GM19351 (cell line): ENCODE results near the gene FBXO22.
"Not testable (repeated sequence)": the region's sequence is repeated elsewhere in the genome, so short reads cannot be mapped to it uniquely, and the experiment has no call there.

ENCODE experiments used
- ATAC-seq: cut with Tn5 transposase; IDR thresholded peaks from one replicate; pipeline ENCODE4 v1.9.1; 2021; ENCODE audit warnings: mild to moderate bottlenecking, moderate library complexity; ENCODE audit not compliant: unreplicated experiment

The FBXO22 gene

GRCh38 chr15:75966073-75966472, 62.4 kb downstream of the FBXO22 start:
- ATAC-seq, result no peak

- ATAC-seq, result not testable (repeated sequence)
These were observed 73.1 kb downstream of the FBXO22 start for GRCh38 chr15:75976766-75977165.

GRCh38 chr15:75981149-75981815, 77.6 kb downstream of the FBXO22 start:
- no peak for ATAC-seq

GRCh38 chr15:75982468-75982867, 78.8 kb downstream of the FBXO22 start:
- ATAC-seq, result no peak

GRCh38 chr15:75984706-75985105, 81.0 kb downstream of the FBXO22 start:
- ATAC-seq, result not testable (repeated sequence)

GRCh38 chr15:75985971-75986370, 82.3 kb downstream of the FBXO22 start:
- ATAC-seq, result no peak

- no peak for ATAC-seq
These were observed 85.4 kb downstream of the FBXO22 start for GRCh38 chr15:75989045-75989444.

- ATAC-seq, result no peak
These were observed 86.2 kb downstream of the FBXO22 start for GRCh38 chr15:75989875-75990274.
